Uterus (tissue), 4 donors: ENCODE data around the gene CCT5. TPM values are rescaled to one million over a fixed set of nuclear protein-coding genes. Genes with fewer than 3 reads are reported as not detected.

Source experiments
- DNase-seq, 2 donors: peaks; one replicate each; pipeline ENCODE4 v3.0.0-alpha.2; 2019 to 2020
- H3K27ac ChIP-seq, 2 donors: fragments of 200-600 bp; sonication (generic); 1 replicate in 1 of 2; 2 replicates in 1 of 2; pipeline ENCODE4 v1.5.1; 2016 to 2018
- H3K27me3 ChIP-seq, 2 donors: fragments of 200-600 bp; sonication (generic); one replicate each; pipeline ENCODE4 v1.5.1; 2018 to 2019; ENCODE audit warnings: control low read depth in 1 of 2
- H3K36me3 ChIP-seq, 2 donors: fragments of 200-600 bp; sonication (generic); one replicate each; pipeline ENCODE4 v1.5.1; 2019; ENCODE audit warnings: control low read depth in 1 of 2
- H3K4me1 ChIP-seq, 2 donors: fragments of 200-600 bp; sonication (generic); one replicate each; pipeline ENCODE4 v1.5.1; 2018 to 2019; ENCODE audit warnings: control low read depth in 1 of 2
- H3K4me3 ChIP-seq, 2 donors: fragments of 200-600 bp; sonication (generic); 1 replicate in 1 of 2; 2 replicates in 1 of 2; pipeline ENCODE4 v1.5.1; 2018 to 2019; ENCODE audit warnings: mild to moderate bottlenecking in 1 of 2
- H3K9me3 ChIP-seq, 2 donors: fragments of 200-600 bp; sonication (generic); one replicate each; pipeline ENCODE4 v1.5.1; 2019; ENCODE audit warnings: control low read depth in 1 of 2
- CTCF ChIP-seq, 4 experiments: fragments of 200-600 bp in 2 of 4; fragments of 450-650 bp in 2 of 4; sonication (generic) in 2 of 4; IDR thresholded peaks; one replicate each; pipeline ENCODE4 v1.5.1; 2016 to 2019; ENCODE audit warnings: antibody characterized with exemption in 4 of 4, mild to moderate bottlenecking in 2 of 4, moderate library complexity in 1 of 4
- POLR2A ChIP-seq, 2 donors: fragments of 450-650 bp; IDR thresholded peaks; one replicate each; pipeline ENCODE4 v1.6.1; 2016; ENCODE audit warnings: antibody characterized with exemption in 2 of 2, mild to moderate bottlenecking in 1 of 2, moderate library complexity in 1 of 2
- intact Hi-C: fragments of 100-400 bp; cut with DNase I; formaldehyde crosslinking; loops from one replicate; pipeline ENCODE4 v1.15.1; 2023; ENCODE audit warnings: low total_unique reads
- total RNA-seq, 4 donors: library from RNA; depleted of rRNA in 3 of 4; stranded (reverse); fragments of >200 nt in 3 of 4; gene quantifications; one replicate each; pipeline versions ENCODE4 v1.1.0 to v1.2.4, GENCODE V29; 2014 to 2023
- donor health status: DM: yes; HTN: yes; CAD: no.

Gene CCT5
- total RNA-seq, 4 donors from 2014 or later, result 57.6 to 251 (median 81.2) TPM

- Histone ChIP-seq H3K36me3 (no peaks in the 10 kb centered on the region), H3K27me3 (no peaks in the 10 kb centered on the region), H3K9me3 (no peaks in the 10 kb centered on the region), H3K4me3 (no peak overlapping the region), H3K4me1 (no peaks in the 10 kb centered on the region), H3K27ac (no peak overlapping the region)
- TF ChIP-seq CTCF (IDR thresholded peaks at IDR 0.05), result no peak
- no peak for TF ChIP-seq POLR2A (IDR thresholded peaks at IDR 0.05)
- DNase-seq, result no peak
- intact Hi-C loops, result no loop called here
Measured at GRCh38 chr5:10295619-10296326, 45.7 kb downstream of the CCT5 start.

GRCh38 chr5:10297646-10298204, 47.6 kb downstream of the CCT5 start:
- H3K27me3 ChIP-seq, result no peaks in the 10 kb centered on the region
- H3K9me3 ChIP-seq, result no peaks in the 10 kb centered on the region
- no peak for DNase-seq
- H3K36me3 ChIP-seq, result no peaks in the 10 kb centered on the region
- no peak overlapping the region for H3K27ac ChIP-seq
- no peak overlapping the region for H3K4me3 ChIP-seq
- intact Hi-C loops, result no loop called here
- no peaks in the 10 kb centered on the region for H3K4me1 ChIP-seq
- TF ChIP-seq CTCF (IDR thresholded peaks at IDR 0.05) (no peak), POLR2A (IDR thresholded peaks at IDR 0.05) (no peak)

- Histone ChIP-seq H3K36me3 (no peaks in the 10 kb centered on the region), H3K9me3 (no peaks in the 10 kb centered on the region), H3K4me1 (no peaks in the 10 kb centered on the region), H3K27me3 (no peaks in the 10 kb centered on the region), H3K4me3 (no peak overlapping the region), H3K27ac (no peak overlapping the region)
- TF ChIP-seq POLR2A (IDR thresholded peaks at IDR 0.05) (no peak), CTCF (IDR thresholded peaks at IDR 0.05) (no peak)
- intact Hi-C loops, result no loop called here
- no peak for DNase-seq
Measured at GRCh38 chr5:10300246-10300645, 50.2 kb downstream of the CCT5 start.

- TF ChIP-seq CTCF (IDR thresholded peaks at IDR 0.05), result no peak
- no peak for TF ChIP-seq POLR2A (IDR thresholded peaks at IDR 0.05)
- no peaks in the 10 kb centered on the region for H3K4me1 ChIP-seq
- intact Hi-C loops, result no loop called here
- DNase-seq, result no peak
- no peaks in the 10 kb centered on the region for H3K27me3 ChIP-seq
- H3K36me3 ChIP-seq, result no peaks in the 10 kb centered on the region
- no peaks in the 10 kb centered on the region for H3K9me3 ChIP-seq
- H3K27ac ChIP-seq, result no peak overlapping the region
- no peak overlapping the region for H3K4me3 ChIP-seq
Measured at GRCh38 chr5:10301266-10301665, 51.2 kb downstream of the CCT5 start.

GRCh38 chr5:10301842-10302610, 51.9 kb downstream of the CCT5 start:
- no peaks in the 10 kb centered on the region for H3K4me1 ChIP-seq
- no peaks in the 10 kb centered on the region for H3K27me3 ChIP-seq
- intact Hi-C loops, result no loop called here
- no peak overlapping the region for H3K27ac ChIP-seq
- no peaks in the 10 kb centered on the region for H3K9me3 ChIP-seq
- peak in 1 of 2 donors; percentile 34 for DNase-seq
- H3K4me3 ChIP-seq, result no peak overlapping the region
- no peaks in the 10 kb centered on the region for H3K36me3 ChIP-seq
- TF ChIP-seq POLR2A (IDR thresholded peaks at IDR 0.05) (no peak), CTCF (IDR thresholded peaks at IDR 0.05) (no peak)
